SU-DHL-6 (cell line): ENCODE measurements around the gene KAZN.

ENCODE experiments used
- CTCF ChIP-seq: fragments of 200-600 bp; sonication (generic); IDR thresholded peaks from one replicate; pipeline ENCODE4 v1.5.1; 2017; ENCODE audit warnings: antibody characterized with exemption, mild to moderate bottlenecking, low read length, moderate library complexity; ENCODE audit not compliant: insufficient read depth, poor library complexity, severe bottlenecking
- EZH2phosphoT487 ChIP-seq: fragments of 200-600 bp; sonication (generic), shearing (Covaris generic); conservative IDR thresholded peaks from 2 replicates; pipeline ENCODE4 v1.6.1; 2018; ENCODE audit warnings: mild to moderate bottlenecking, antibody characterized with exemption, low read length, moderate library complexity, mixed read lengths

GRCh38 chr1:14750490-14750889, 152.0 kb downstream of the KAZN start:
- TF ChIP-seq CTCF = no peak
- no peak for TF ChIP-seq EZH2phosphoT487
